Neural crest cell (in vitro differentiated cells): ENCODE data around the gene NTN1. TPM values are rescaled to one million over a fixed set of nuclear protein-coding genes. Genes with fewer than 3 reads are reported as not detected.

Experiments
- DNase-seq: peaks from one replicate; pipeline ENCODE4 v3.0.0; 2021; ENCODE audit warnings: low read depth, mixed read lengths, low spot score
- H3K27ac Mint-ChIP-seq: one replicate; pipeline ENCODE4 v1.8.0; 2021; ENCODE audit warnings: mild to moderate bottlenecking, mixed read lengths; ENCODE audit not compliant: unreplicated experiment
- H3K27me3 Mint-ChIP-seq: 2 replicates; pipeline ENCODE4 v1.8.0; 2021; ENCODE audit warnings: low read depth, mild to moderate bottlenecking, mixed read lengths
- H3K36me3 Mint-ChIP-seq: 2 replicates; pipeline ENCODE4 v1.8.0; 2021; ENCODE audit warnings: low read depth, mild to moderate bottlenecking, mixed read lengths
- H3K4me1 Mint-ChIP-seq: 2 replicates; pipeline ENCODE4 v1.8.0; 2021; ENCODE audit warnings: mixed read lengths
- H3K4me3 Mint-ChIP-seq: one replicate; pipeline ENCODE4 v1.8.0; 2021; ENCODE audit warnings: mild to moderate bottlenecking, mixed read lengths
- H3K9me3 Mint-ChIP-seq: 2 replicates; pipeline ENCODE4 v1.8.0; 2021; ENCODE audit warnings: mixed read lengths
- CTCF ChIP-seq: fragments of 200-600 bp; sonication (generic); conservative IDR thresholded peaks from 2 replicates; pipeline ENCODE4 v1.5.0; 2021; ENCODE audit warnings: antibody characterized with exemption, mild to moderate bottlenecking
- total RNA-seq: library from RNA; stranded (reverse); gene quantifications from 2 replicates; pipeline ENCODE4 v1.2.1, GENCODE V29; 2021

Gene NTN1
- total RNA-seq, 1 donor from 2014 or later = 10.1 TPM

- Mint-ChIP-seq H3K9me3 (no peaks in the 10 kb centered on the region), H3K36me3 (no peaks in the 10 kb centered on the region), H3K4me1 (peaks cover 13% of the 10 kb centered on the region), H3K4me3 (no peak overlapping the region), H3K27me3 (peaks cover 9% of the 10 kb centered on the region), H3K27ac (no peak overlapping the region)
- no peak for TF ChIP-seq CTCF
- DNase-seq = no peak
Observed at GRCh38 chr17:9230861-9231260, 209.6 kb downstream of the NTN1 start.

GRCh38 chr17:9231449-9232154 lies 210.3 kb downstream of the NTN1 start:
- Mint-ChIP-seq H3K27ac (no peak overlapping the region), H3K36me3 (no peaks in the 10 kb centered on the region), H3K9me3 (no peaks in the 10 kb centered on the region), H3K4me3 (no peak overlapping the region), H3K4me1 (peaks cover 13% of the 10 kb centered on the region), H3K27me3 (peaks cover 9% of the 10 kb centered on the region)
- no peak for TF ChIP-seq CTCF
- no peak for DNase-seq

GRCh38 chr17:9232155-9232475 lies 210.8 kb downstream of the NTN1 start:
- Mint-ChIP-seq H3K4me1 (peaks cover 13% of the 10 kb centered on the region), H3K36me3 (no peaks in the 10 kb centered on the region), H3K4me3 (no peak overlapping the region), H3K27ac (no peak overlapping the region), H3K27me3 (peaks cover 9% of the 10 kb centered on the region), H3K9me3 (no peaks in the 10 kb centered on the region)
- no peak for TF ChIP-seq CTCF
- no peak for DNase-seq

- peaks cover 18% of the 10 kb centered on the region for H3K4me1 Mint-ChIP-seq
- TF ChIP-seq CTCF = no peak
- H3K36me3 Mint-ChIP-seq = no peaks in the 10 kb centered on the region
- H3K27ac Mint-ChIP-seq = no peak overlapping the region
- H3K9me3 Mint-ChIP-seq = no peaks in the 10 kb centered on the region
- no peak overlapping the region for H3K4me3 Mint-ChIP-seq
- H3K27me3 Mint-ChIP-seq = peaks cover 13% of the 10 kb centered on the region
- no peak for DNase-seq
Observed at GRCh38 chr17:9232591-9233270, 211.4 kb downstream of the NTN1 start.

GRCh38 chr17:9233271-9233599 lies 211.9 kb downstream of the NTN1 start:
- H3K4me1 Mint-ChIP-seq = peaks cover 23% of the 10 kb centered on the region
- DNase-seq = no peak
- H3K36me3 Mint-ChIP-seq = no peaks in the 10 kb centered on the region
- H3K27ac Mint-ChIP-seq = no peak overlapping the region
- peaks cover 18% of the 10 kb centered on the region for H3K27me3 Mint-ChIP-seq
- H3K9me3 Mint-ChIP-seq = no peaks in the 10 kb centered on the region
- TF ChIP-seq CTCF = no peak
- no peak overlapping the region for H3K4me3 Mint-ChIP-seq
